Measurements from ENCODE around the gene SPCS2. TPM values are rescaled to one million over a fixed set of nuclear protein-coding genes. Genes with fewer than 3 reads are reported as not detected.
"Not testable (repeated sequence)": the region's sequence is repeated elsewhere in the genome, so short reads cannot be mapped to it uniquely, and the experiment has no call there.

SPCS2 gene
- total RNA-seq, 2 experiments from 2014 or later = 145 to 159 TPM

DNA sequence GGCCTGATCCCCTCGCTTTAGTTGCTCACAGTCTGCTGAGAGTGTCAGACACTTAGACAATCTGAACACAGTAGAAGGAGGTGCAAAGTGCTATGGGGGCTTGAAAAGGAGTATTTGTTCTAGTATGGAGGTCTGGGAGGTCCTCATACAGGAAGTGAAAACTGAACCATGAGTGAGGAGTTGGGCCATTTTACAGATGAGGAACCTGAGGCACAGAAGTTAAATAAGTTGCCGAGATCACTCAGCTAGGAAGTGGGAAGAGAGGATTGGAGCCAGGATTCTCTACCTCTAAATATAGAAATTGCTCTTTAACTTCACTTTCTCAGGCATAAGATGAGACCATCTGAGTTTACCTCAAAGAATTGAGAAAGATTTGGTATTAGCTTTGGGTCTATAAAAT lies 35.7 kb downstream of the SPCS2 start:
- CTCF ChIA-PET = interaction anchor here (1.4 kb wide), 1 partner anchor 31 kb away, joined by 3 read pairs; no protein-coding TSS in a partner anchor
- POLR2A ChIA-PET = no interaction called here

DNA sequence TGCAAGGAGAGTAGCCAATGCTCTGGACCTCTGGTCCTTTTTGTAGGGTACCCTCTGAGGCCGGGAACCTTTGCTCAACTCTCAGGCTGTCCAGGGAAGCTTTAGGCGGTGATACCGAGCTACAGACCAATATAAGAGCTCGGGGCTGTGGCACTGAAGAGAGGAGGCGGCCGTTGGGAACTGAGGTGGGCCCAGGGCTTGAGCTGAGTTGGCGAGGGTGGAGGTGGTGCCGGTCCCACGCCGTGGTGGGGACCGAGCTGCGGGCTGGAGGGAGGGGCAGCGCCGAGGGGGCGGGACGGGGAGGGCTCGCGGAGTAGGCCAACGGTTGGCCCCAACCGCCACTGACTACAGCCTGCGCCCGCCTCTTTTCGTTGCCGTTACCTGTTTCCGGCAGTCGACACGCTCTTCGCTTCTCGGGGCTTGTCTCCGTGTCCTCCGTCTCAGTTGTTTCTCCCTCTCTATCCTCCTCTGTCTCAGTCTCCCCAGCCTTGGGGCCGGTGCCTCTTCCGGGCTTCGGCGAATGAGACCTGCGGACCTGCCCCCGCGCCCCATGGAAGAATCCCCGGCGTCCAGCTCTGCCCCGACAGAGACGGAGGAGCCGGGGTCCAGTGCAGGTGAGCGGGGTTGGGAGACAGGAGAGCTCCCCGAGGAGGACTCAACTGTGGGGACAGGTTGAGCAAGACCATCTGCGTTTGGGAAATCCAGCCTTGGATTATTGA lies 39.6 kb downstream of the SPCS2 start, which contains the start of gene NEU3:
Gene NEU3, plus strand, starts transcription at position 393 of the 719 bp plus-strand sequence. Its CDS starts 128 bp downstream, at position 521.
- ChIA-PET POLR2A (interaction anchor here (0.7 kb wide), 2 partner anchors 28 to 56 kb away, joined by 3 read pairs; no protein-coding TSS in a partner anchor), CTCF (interaction anchor here (1.3 kb wide), 2 partner anchors 23 to 34 kb away, joined by 3 to 4 read pairs; no protein-coding TSS in a partner anchor)

DNA sequence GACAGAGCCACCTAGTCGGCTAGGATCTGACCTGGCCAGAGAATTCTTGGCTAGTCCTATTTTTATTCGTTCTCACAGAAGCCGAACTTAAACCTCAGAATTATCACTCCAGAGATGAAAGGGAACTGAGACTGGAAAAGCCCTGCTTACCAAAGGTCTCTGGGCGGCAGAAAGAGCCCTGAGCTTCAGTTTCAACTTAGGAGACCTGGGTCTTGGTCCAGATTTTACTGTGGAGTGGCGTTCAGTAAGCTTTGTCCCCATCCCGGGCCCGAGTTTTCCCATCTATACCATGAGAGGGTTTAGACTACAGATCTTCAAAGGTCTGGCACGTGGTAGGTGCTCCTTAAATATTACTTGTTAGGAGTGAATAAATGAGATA lies 40.2 kb downstream of the SPCS2 start:
- ChIA-PET POLR2A (interaction anchor here (0.7 kb wide), 2 partner anchors 29 to 57 kb away, joined by 3 read pairs; no protein-coding TSS in a partner anchor), CTCF (interaction anchor here (0.5 to 1.3 kb wide), 3 partner anchors 23 to 363 kb away, joined by 3 to 4 read pairs (median 3); no protein-coding TSS in a partner anchor)

DNA sequence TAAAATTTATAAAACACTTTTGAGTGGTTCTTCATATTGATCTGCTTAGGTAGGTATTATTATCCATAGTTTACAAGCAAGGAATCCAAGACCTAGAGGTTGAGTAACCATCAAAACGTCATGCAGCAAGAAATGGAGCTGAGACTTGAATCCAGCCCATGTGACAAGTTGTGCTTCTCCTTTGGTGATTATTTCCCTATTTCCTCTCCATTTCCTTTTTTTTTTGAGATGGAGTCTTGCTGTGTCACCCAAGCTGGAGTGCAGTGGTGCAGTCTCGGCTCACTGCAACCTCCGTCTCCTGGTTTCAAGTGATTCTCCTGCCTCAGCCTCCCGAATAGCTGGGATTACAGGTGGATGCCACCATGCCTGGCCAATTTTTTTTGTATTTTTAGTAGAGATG lies 41.1 kb downstream of the SPCS2 start:
- CTCF ChIA-PET, POLR2A ChIA-PET: not testable (repeated sequence)

DNA sequence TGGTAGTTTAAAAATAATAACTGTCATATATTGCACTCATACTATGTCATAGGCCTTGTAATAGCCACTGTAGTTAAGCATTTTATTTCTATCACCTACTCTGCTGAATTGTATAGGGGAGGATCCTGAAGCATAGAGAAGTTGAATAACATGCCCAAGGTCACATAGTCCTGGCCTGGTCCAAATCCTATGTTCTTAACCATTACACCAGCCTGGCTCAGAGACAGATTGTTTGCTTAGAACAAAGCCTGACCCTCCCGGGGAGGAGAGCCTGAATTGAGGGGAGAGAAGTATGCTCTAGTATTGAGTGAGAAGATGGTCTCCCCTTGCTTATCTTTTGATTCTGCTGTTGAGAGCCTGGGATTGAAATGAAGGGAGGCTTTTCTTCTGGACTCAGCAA lies 41.9 kb downstream of the SPCS2 start:
- POLR2A ChIA-PET = no interaction called here
- CTCF ChIA-PET = no interaction called here

DNA sequence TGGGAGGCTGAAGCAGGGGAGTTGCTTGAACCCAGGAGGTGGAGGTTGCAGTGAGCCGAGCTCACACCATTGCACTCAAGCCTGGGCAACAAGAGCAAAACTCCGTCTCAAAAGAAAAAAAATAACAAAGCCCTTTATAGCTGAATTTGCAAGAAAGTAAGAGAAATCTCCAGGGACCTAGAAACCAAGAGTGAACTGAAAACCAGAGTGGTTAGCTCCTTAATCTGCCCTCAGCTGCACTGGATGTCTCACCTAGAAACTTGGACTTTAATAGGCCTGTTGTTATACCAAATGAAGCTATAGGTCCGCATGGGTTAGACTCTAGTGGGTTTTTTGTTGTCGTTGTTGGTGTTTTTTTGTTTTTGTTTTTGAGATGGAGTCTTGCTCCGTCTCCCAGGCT lies 43.8 kb downstream of the SPCS2 start:
- ChIA-PET CTCF (no interaction called here), POLR2A (no interaction called here)

DNA sequence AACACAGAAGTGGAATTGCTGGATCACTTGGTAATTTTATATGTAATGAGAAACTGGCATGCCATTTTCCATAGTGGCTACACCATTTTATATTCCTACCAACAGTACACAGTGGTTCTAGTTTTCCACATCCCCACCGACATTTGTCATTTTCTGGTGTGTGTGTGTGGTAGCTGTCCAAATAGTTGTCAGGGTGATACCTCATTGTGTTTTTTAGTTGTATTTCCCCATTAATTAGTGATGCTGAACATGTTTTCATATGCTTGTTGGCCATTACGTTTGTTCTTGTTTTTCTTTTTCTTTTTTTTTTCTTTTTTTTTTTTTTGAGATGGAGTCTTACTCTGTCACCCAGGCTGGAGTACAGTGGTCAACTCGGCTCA lies 51.9 kb downstream of the SPCS2 start:
- CTCF ChIA-PET = interaction anchor here (1.4 kb wide), 1 partner anchor 384 kb away, joined by 3 read pairs; no protein-coding TSS in a partner anchor
- POLR2A ChIA-PET = no interaction called here

DNA sequence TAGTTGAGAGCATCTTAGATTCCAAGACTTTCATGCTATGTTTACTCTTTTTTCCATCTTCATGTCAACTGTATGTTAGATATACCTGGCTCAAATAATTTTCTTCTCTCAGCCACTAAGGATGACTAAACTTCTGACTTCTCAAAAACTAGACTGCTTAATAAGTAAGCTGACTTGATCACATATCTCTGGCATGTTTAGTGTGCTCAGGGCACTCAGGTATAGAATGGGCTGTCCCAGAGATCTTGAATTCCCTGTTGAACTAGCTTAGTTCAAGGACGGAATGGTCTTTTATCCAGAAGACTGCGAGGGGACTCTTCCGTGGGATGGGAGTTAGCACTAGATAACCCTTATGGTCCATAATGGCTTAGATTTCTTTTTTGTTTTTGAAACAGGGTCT lies 52.6 kb downstream of the SPCS2 start:
- CTCF ChIA-PET = interaction anchor here (1.4 kb wide), 1 partner anchor 383 kb away, joined by 3 read pairs; no protein-coding TSS in a partner anchor

DNA sequence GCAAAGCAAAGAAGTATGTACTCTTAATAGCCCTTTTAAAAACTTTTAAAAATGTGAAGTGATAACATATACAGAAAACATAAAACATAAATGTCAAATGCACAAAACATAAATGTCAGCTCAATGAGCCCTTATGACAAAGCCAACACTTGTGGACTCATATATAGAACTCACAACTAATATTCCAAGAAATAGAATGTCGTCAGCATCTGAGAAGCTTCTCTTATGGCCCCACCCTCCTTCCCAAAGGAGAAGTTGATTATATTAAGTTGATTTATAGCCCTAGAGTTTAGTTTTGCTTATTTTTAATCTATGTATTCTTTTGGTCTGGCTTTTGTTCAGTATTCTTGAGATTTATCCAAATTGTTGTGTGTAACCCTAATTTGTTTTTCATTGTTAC lies 53.5 kb downstream of the SPCS2 start:
- CTCF ChIA-PET = no interaction called here
- POLR2A ChIA-PET = no interaction called here

More for the DNA sequence above, 52.6 kb downstream of the SPCS2 start:
- POLR2A ChIA-PET = no interaction called here

DNA sequence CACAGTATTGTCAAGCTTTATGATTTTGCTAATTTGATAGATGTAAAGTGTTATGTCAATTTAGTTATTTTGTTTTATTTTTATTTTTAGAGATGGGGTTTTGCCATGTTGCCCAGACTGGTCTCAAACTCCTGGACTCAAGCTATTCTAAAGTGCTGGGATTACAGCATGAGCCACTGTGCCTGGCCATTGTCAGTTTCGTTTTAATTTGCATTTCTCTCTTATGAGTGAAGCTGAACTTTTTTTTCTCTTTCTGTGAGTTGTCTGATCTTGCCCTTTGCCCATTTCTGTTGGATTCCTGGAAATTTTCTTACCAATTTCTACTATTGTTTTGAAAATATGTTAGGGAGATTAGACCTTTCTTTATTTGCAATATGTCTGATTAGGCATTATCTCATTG lies 55.1 kb downstream of the SPCS2 start:
- POLR2A ChIA-PET = no interaction called here

DNA sequence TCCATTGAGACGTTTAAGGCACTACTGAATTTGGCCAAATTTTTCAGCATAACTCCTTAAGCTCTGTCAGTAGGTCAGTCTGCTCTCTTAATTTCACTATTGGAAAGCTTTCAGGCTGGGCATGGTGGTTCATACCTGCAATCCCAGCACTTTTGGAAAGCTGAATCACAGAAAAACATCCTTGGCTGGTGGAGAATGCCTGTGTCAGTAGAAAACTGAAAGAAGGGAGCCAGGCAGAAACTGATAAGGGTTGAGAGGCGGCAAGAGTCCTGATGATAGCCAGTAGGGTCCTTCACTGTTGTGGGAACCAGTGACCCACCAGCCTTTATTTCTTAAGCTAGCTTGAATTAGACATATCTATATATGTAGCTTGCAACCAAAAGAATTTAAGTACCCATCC lies 62.3 kb downstream of the SPCS2 start:
- CTCF ChIA-PET = no interaction called here
- POLR2A ChIA-PET = no interaction called here

More for the DNA sequence above, 55.1 kb downstream of the SPCS2 start:
- CTCF ChIA-PET = no interaction called here

DNA sequence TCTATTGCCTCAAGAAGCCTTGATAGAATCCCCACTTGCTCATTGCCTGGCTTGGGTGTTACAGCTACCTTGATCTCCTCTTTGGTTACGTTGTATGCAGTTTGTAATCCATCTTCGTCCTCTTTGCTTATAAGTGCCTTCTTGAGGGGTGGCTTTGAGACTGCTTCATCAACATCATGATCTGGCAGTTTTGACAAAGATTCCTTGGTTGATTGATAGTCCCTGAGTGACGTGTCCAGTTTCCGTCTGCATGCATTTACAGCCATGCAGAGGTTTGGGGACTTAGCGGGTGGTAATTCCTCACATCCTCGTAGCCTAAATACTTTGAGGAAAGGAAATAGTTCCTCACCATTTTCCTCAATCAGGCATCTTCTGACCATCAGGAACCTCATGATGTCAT lies 62.8 kb downstream of the SPCS2 start:
- ChIA-PET POLR2A (no interaction called here), CTCF (no interaction called here)

DNA sequence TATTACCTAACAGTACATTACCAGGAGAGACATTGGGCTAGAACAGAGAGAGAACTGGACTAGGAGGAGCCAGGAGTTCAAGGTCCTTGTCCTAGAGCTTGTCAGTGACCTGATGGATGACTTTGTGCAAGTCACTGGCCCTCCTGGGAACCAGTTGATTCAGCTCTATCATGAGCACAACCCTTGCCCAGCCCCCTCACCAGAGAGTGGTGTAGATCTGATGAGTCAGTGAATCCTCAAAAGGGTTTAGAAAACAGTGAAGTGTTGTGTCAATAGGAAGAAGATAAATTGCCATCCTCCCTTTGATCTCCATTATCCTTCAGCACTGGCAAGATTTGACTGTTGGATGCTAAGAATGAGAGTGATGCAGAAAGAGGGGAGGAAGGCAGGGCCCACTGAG lies 64.0 kb downstream of the SPCS2 start:
- POLR2A ChIA-PET = no interaction called here
- CTCF ChIA-PET = interaction anchor here (1.9 kb wide), 1 partner anchor 10 kb away, joined by 8 read pairs; no protein-coding TSS in a partner anchor

DNA sequence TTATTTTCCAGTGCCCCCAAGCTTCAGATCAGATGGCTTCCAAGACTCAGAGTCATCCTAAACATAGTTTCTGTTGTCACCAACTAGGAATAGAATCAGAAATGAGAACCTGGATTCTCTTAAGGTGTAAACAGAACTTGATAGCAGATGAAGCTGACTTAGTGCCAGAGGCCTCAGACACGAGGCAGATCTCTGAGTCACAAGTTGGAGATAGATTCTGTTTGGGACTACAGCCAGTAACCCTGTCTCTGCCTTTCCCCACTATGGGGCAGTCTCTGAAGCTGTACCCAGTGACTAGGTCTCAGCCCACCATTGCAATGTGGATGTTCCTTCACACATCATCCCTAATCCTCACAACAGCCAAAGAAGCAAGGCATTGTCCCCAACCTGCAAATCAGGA lies 65.1 kb downstream of the SPCS2 start:
- ChIA-PET POLR2A (no interaction called here), CTCF (interaction anchor here (1.3 to 1.9 kb wide), 2 partner anchors 9 to 126 kb away, joined by 5 to 8 read pairs; no protein-coding TSS in a partner anchor)

DNA sequence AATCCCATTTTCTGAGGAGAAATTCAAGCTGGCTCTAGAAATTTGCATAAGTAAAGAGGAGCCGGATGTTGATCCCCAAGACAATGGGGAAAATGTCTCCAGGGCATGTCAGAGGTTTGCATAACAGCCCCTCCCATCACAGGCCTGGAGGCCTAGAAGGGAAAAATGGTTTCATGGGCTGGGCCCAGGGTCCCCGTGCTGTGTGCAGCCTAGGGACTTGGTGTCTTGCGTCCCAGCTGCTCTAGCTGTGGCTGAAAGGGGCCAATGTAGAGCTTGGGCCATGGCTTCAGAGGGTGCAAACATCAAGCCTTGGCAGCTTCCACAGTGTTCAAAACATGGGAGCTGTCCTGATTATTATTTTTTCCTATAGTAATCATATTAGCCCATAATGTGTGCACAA lies 70.1 kb downstream of the SPCS2 start:
- CTCF ChIA-PET = not testable (repeated sequence)

DNA sequence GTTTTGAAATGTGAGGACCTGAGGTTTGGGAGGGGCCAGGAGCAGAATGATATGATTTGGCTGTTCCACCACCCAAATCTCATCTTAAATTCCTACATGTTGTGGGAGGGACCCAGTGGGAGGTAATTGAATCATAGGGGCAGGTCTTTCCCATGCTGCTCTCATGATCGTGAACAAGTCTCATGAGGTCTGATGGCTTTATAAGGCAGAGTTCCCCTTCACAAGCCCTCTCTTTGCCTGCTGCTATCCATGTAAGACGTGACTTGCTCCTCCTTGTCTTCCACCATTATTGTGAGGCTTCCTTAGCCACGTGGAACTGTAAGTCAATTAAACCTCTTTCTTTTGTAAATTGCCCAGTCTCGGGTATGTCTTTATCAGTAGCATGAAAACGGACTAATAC lies 71.3 kb downstream of the SPCS2 start:
- CTCF ChIA-PET, POLR2A ChIA-PET: not testable (repeated sequence)

More for the DNA sequence above, 70.1 kb downstream of the SPCS2 start:
- POLR2A ChIA-PET = not testable (repeated sequence)

DNA sequence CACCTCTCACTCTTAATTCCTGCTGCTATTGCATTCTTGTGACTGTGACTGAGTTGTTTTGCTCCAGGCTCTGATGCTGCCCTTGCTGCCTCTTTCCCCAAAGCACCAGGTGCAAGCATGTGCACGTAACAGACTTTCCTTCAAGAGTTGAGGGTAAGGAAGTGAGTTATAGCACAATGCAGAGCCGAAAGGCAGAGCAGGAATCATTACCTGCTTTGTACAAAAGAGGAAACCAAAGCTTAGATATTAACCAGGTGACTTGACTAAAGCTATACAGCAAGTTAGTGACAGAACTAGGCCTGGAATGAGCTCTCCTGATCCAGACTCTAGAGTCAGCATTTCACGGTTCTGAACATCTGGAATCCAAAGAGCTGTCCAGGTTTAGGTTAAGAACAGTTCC lies 73.2 kb downstream of the SPCS2 start:
- ChIA-PET CTCF (interaction anchor here (0.6 to 5.0 kb wide), 26 partner anchors 9 to 1244 kb away, joined by 3 to 46 read pairs (median 4); partner anchors contain the start of genes NEU3 and TPBGL), POLR2A (no interaction called here)

DNA sequence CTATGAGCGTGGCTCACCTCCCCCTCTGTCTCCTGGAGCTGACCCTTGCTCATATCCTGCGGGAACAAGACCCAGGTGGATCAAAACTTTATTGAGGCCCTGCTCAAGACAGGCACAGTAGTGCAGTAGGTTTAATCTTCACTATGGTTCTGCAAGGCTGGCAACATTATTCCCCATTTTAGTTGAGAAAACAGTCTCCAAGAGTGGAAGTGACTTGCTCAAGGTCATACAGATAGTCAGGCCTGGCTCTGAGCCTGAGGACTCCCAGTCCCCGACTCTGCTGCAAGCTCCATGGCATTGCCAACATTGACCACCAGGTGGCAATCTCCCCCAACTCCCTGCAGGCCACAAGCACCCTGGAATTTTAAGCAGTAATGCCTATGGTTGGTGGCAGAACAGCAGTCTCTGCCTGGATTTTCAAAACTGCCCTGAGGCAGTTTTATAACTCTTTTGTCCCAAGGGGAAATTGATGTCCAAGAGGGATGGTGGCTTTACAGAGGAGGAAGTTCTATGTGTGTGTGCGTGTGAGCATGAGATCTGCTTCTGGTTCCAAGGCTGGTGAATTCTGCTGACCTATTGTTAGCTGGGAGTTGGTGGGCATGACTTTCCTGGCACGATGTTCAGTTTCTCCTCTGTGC lies 73.8 kb downstream of the SPCS2 start:
- CTCF ChIA-PET = interaction anchor here (0.6 to 5.0 kb wide), 26 partner anchors 9 to 1245 kb away, joined by 3 to 46 read pairs (median 4); partner anchors contain the start of genes NEU3 and TPBGL
- POLR2A ChIA-PET = no interaction called here

DNA sequence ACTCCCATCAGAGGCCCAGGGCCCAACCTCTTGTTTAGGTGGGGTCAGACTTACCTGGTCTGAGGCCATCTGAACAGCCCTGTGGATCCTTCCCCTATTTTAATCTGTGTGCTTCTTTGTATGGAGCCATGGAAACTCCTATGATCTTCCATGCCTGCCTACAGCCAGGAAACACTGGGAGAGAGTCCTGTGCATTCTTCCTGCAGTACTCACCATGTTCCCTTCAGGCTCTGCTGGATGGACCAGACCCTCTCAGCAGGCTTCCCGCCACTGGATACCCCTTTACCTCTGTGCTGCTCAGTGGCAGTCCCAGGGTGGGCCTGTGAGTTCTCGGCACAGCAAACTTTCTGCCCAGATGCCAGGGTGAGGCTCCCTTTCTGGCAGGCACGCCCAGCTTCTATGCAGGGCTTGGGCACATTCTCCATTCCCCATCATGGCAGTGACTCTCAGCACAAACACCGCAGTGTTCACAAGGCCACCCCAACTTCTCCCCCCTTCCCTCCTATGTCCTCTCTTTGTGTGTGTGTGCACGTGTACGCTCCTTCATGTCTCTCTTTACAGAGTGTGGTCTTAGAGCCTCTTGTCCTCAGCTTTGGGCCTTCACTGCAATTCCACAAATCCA lies 74.5 kb downstream of the SPCS2 start:
- CTCF ChIA-PET = interaction anchor here (0.9 to 5.0 kb wide), 19 partner anchors 9 to 247 kb away, joined by 3 to 46 read pairs (median 4); partner anchors contain the start of gene TPBGL

DNA sequence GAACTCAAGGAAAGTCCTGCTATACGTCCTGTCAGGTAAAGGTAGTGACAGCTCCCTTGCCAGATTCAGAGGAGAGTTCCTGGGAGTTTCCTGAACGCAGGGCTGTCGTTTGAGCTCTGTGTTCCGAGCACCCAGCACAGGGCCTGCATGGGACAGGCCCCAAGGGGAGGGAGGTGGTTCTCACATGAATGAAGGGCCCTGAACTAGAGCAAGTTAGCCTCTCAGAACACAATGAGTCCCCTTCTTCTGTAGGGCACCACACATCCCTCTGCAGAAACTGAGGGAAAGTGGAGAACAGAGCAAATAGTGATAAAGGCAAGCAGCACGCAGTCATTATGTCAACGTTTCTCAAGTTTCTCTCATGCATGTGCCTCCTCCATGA lies 75.0 kb downstream of the SPCS2 start:
- POLR2A ChIA-PET = no interaction called here
- CTCF ChIA-PET = interaction anchor here (0.9 to 5.0 kb wide), 8 partner anchors 8 to 247 kb away, joined by 3 to 46 read pairs (median 8); no protein-coding TSS in a partner anchor

More for the DNA sequence above, 74.5 kb downstream of the SPCS2 start:
- POLR2A ChIA-PET = no interaction called here

Measured in activated CD8-positive, alpha-beta memory T cell treated with anti-CD3 and anti-CD28 coated beads for 36 hours (primary cell).